Stomach (tissue), 4 donors: ENCODE results near the gene ZNF358.

Source experiments
- POLR2A ChIP-seq, 4 donors: fragments of 450-650 bp; IDR thresholded peaks; one replicate each; pipeline ENCODE4 v1.6.1; 2016; ENCODE audit warnings: antibody characterized with exemption in 4 of 4, control low read depth in 2 of 4, mild to moderate bottlenecking in 1 of 4, moderate library complexity in 1 of 4
- TF ChIP-seq, protein P1 (sequence below), 7 experiments: fragments of 450-650 bp in 4 of 7; fragments of 200-600 bp in 3 of 7; sonication (generic) in 3 of 7; IDR thresholded peaks; one replicate each; pipeline ENCODE4 v1.5.1; 2016 to 2019; ENCODE audit warnings: antibody characterized with exemption in 7 of 7, control low read depth in 2 of 7, mild to moderate bottlenecking in 1 of 7

DNA sequence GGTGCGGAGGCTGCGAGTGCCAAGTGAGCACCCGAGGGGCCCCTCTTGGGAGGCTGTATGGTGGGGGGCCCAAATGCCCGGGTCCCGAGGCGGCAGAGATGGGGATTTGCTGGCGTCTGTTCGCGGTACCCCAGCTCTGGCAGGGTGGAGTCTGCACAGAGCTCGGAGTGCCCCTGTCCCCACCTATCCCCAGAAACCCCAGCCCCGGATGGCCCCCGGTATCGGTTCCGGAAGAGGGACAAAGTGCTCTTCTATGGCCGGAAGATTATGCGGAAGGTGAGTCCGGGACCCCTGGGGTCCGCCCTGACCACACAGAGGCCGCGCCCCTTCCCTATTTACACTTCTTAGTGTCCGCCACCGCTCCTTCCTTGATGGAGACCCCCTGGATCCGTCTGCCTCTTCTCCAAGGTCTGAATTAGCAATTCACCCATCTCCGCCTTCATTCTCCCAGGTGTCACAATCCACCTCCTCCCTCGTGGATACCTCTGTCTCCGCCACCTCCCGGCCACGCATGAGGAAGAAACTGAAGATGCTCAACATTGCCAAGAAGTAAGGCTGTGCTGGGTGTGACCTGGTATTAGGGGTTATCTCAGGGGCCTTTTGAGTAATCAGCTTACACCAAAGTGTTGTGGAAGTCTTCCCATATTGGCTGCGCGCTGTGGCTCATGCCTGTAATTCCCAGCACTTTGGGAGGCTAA, 20.2 kb downstream of the ZNF358 start:
- TF ChIP-seq, protein P1, sequence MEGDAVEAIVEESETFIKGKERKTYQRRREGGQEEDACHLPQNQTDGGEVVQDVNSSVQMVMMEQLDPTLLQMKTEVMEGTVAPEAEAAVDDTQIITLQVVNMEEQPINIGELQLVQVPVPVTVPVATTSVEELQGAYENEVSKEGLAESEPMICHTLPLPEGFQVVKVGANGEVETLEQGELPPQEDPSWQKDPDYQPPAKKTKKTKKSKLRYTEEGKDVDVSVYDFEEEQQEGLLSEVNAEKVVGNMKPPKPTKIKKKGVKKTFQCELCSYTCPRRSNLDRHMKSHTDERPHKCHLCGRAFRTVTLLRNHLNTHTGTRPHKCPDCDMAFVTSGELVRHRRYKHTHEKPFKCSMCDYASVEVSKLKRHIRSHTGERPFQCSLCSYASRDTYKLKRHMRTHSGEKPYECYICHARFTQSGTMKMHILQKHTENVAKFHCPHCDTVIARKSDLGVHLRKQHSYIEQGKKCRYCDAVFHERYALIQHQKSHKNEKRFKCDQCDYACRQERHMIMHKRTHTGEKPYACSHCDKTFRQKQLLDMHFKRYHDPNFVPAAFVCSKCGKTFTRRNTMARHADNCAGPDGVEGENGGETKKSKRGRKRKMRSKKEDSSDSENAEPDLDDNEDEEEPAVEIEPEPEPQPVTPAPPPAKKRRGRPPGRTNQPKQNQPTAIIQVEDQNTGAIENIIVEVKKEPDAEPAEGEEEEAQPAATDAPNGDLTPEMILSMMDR (IDR thresholded peaks at IDR 0.05), result no peak
- no peak for TF ChIP-seq POLR2A (IDR thresholded peaks at IDR 0.05)
